GM21367 (cell line): Measurements from ENCODE around the gene REG4.
"Not testable (repeated sequence)": the region's sequence is repeated elsewhere in the genome, so short reads cannot be mapped to it uniquely, and the experiment has no call there.

Experiments used
- ATAC-seq: cut with Tn5 transposase; IDR thresholded peaks from one replicate; pipeline ENCODE4 v1.9.1; 2021; ENCODE audit not compliant: unreplicated experiment

REG4 gene

GRCh38 chr1:119808491-119808890, 2.8 kb downstream of the REG4 start:
- ATAC-seq = no peak

DNA sequence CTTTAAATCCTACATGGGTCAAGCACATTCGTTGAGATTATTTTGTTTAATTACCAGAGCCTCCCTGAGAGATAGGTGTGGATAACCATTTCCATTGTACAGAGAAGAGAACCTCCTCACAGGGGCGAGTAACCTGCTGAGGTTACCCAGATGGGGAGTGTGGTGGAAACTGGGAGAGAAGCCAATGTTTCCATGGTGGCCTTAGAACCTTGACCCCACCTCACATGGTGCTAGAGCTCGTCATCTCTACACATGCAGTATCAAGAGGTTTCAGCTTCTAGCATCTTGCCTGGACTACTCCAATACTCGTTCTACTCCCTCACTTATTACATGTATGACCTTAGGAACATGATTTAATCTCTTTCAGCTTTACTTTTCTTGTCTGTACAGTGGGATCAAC, 4.8 kb downstream of the REG4 start:
- no peak for ATAC-seq

GRCh38 chr1:119805746-119806145, 5.5 kb downstream of the REG4 start:
- no peak for ATAC-seq

DNA sequence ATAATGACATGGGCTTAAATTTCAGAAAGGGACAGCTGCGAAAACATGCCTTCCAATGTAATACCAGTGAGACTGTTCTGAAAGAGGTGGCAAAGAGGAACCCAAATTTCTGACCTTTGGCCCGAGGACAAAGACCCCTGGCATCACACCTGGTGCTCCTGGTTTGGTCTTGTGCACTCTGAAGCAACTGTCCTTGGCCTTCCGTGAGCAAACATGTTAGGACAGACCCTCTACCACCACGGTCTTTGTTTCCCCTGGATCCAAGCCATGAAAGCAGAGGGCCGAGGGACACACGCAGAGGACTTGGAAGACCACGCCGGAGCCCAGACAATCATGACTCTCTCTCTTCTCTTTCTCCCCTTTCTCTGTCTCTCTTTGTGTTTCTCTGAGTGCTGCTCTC, 6.0 kb downstream of the REG4 start:
- no peak for ATAC-seq

DNA sequence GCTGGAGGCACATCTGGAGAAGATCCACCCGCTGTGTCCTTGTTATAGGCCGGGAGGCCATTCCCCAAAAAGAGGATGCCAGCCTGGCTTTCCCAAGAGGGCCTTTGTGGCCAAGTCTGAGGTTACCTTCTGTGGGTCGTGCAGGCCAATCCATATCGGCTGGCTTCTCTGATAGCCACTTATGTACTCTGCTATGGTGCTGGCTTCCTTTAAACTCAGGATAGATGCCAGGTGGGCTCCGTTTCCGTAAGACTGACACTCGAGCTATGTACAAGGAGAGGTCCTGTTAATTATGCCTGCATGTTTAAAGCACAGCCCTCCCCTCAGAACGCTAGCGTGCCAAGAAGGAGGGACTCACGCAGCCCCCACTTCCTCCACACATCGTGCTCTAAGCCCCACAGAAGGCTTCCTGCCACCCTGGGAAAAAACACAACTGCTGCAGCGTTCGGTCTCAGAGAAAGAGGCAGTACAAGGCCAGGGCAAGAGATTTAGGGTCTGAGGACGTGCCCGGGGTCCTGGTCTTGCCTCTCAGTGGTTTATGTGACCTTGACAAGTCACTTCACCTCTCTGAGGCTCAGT, 11.6 kb downstream of the REG4 start:
- no peak for ATAC-seq

GRCh38 chr1:119799003-119799402, 12.3 kb downstream of the REG4 start:
- ATAC-seq = no peak

GRCh38 chr1:119797606-119798005, 13.7 kb downstream of the REG4 start:
- no peak for ATAC-seq

DNA sequence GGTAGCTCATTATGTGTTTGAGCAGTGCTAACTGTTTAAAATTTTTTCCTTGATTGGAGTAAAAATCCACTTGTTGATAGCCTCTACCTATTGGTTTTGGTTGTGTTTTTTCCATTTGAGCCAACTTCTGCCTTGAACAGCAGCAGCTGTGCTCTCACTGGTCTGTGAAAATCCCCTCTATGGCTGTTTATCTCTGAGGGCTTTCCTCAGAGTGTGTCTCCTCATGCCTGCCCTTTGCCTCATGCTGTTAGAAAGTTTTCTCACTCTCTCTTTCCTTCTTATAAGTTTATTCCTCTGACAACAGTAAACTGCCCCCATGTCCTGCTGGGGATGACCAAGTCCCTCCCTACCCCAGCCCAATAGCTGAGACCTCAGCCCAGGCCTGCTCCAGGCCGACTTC, 14.1 kb downstream of the REG4 start:
- no peak for ATAC-seq

DNA sequence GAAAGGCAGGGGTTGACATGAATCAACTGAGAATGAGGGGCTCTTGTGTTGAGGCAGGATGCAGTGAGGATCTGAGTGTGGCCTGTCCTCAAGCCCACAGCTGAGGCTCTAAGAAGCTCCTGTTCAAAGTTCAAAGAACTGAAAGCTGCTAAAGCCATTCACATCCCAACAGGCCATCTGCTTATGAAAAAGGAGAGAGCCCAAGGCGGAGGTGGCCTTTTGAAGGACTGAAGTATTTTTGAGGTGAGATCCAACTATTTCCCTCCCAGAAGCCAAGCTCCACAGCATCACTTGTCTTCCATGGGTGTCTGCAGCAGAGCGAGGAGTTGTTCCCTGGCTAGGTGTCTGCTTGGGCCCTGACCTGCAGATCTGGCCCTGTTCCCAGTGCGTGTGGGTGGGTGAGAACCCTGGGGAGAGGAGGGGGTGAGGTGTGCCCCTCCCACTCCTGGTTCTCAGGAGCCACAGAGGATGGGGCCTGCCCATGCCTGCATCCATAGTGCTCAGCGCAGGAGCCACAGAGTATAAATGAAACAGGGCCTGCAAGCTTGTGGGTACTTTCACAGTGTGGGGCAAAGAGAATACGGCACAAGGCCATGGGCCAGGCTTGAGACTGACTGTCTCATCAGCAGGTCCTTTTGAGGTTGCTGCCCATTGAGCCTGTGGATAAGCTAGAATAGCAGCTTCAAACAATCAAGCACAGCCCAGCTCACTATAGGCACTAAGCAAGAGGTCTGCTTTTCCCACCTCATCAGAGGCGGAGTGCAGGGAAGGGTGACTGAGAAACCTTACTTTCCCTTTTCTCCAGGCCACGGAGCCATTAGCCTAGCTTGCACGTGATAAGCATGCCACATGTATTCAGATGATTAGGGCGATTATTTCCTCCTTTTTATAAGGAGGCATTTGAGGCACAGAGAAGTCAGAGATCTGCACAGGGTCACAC, 15.7 kb downstream of the REG4 start:
- no peak for ATAC-seq

GRCh38 chr1:119794876-119795240, 16.4 kb downstream of the REG4 start:
- ATAC-seq = no peak

DNA sequence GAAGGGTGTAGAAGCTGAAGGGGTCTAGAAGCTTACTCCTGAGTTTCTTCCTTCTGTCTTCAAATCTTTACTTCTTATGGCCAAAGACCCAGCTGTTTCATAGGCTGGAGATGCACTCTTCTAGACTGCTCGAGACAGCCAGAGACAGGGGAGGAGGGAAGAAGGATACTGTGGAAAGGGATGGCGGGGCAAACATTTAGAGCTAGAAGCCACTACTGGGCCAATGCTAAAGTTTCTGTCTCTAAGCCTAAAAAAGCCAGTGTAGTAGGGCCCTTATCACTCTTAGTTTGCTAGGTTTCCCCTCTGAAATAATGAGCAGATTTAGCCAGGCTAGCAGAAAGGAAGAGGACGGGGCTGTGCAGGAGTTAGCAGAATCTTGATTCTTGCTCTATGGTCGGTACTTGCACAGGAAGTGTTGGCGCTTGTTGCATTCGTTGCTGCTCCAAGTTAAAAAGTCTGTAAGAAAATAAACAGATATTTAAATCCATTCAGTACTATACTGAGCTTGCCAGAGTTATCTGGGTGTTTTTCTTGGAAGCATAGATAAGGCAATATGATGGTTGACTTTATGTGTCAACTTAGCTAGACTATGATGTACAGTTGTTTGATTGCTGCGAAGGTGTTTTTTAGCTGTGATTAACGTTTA, 16.9 kb downstream of the REG4 start:
- no peak for ATAC-seq

GRCh38 chr1:119791377-119791776, 19.9 kb downstream of the REG4 start:
- no peak for ATAC-seq

GRCh38 chr1:119790451-119791198, 20.6 kb downstream of the REG4 start:
- ATAC-seq = no peak

GRCh38 chr1:119787776-119788175, 23.5 kb downstream of the REG4 start:
- ATAC-seq = no peak

DNA sequence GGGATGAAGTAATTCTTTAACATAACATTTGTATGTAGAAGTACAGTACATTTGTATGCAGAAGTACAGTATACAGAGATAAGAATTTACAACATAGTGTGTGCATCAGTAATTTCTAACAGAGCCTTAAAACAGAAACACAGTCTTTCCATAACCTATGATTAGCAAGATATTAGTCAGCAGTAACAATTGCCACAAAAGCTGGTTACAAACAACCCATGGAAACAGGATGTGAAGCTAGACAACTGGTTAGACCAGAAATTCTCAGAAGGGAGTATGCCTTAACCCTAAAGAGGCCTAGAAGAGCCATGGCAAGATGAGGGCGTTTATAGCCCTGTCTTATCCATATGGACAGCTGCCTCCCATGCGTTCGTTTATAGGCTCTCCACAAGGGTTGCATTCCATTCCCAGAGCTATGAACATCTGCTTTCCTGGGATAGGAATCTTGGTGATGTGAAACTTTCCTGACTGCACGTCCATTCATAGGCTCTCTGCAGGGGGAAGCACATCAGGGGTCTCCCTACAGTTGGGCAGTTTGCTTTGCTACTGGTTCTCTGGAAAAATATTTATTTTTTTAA, 24.7 kb downstream of the REG4 start:
- ATAC-seq = not testable (repeated sequence)

- not testable (repeated sequence) for ATAC-seq
Measured at GRCh38 chr1:119786046-119786445, 25.2 kb downstream of the REG4 start.

DNA sequence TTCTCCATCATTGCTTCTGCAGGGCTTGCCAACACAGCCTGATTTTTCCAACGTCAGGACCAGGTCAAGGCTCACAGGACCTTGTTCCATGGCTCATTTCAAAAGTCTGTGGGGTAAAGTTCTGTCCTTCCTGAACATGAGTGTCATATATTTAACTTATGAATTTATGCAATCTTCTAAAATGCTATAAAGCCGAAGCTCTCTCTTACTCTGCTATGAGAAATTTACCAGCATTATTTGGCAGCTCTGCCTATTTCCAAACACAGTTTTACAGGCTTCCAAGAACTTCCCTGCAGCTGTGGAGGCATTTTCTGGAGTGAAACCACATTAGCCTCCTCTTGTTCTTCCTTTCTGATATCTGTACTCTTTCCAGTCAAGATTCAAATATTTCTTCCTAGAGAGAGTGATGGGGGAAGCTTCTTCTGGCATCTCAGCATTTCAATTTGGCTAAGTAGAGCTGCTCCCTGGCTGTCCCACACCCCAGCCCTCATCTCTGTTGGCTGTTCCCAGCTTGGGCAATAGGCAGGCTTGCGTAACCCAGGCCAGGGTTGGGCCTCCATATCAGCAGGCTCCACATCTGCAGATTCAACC, 27.0 kb downstream of the REG4 start:
- ATAC-seq = no peak

- ATAC-seq = no peak
Measured at GRCh38 chr1:119783354-119784185, 27.7 kb downstream of the REG4 start.

DNA sequence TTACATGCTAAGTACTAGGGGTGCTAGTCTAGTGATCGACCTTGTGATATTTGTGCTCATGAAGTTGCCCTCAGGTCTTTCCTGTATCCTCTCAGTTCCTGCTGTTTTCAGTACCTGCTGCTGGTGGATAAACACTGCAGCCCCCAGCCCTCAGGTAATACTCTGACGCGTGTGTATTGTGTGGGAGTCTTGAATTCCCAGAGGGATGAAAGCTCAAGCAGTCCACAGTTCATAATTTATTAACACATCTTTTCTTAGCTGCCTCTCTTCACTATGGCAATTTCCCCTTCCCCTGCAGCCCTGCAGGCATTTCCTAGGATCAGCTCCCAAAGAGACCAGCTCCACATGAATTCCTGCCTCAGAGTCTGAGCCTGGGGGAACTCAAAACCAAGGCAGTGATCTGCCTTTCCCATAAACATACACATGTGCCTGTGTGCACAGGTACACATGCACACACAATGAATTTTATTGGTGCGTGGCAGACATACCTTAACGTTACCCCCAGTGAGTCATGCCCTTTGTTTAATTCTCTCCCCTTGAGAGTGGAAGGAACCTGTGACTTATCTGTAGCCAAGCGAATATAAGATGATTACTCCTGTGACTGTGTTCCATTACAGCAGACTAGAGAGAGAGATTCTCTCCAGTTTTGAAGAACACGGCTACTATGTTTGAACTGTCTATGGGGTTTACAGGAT, 28.5 kb downstream of the REG4 start:
- no peak for ATAC-seq
